EL (cell line): ENCODE data around the gene CLHC1.
"Not testable (repeated sequence)": the region's sequence is repeated elsewhere in the genome, so short reads cannot be mapped to it uniquely, and the experiment has no call there.

Experiments used
- DNase-seq: peaks from one replicate; pipeline ENCODE4 v3.0.0-alpha.2; 2016

The CLHC1 gene

DNA sequence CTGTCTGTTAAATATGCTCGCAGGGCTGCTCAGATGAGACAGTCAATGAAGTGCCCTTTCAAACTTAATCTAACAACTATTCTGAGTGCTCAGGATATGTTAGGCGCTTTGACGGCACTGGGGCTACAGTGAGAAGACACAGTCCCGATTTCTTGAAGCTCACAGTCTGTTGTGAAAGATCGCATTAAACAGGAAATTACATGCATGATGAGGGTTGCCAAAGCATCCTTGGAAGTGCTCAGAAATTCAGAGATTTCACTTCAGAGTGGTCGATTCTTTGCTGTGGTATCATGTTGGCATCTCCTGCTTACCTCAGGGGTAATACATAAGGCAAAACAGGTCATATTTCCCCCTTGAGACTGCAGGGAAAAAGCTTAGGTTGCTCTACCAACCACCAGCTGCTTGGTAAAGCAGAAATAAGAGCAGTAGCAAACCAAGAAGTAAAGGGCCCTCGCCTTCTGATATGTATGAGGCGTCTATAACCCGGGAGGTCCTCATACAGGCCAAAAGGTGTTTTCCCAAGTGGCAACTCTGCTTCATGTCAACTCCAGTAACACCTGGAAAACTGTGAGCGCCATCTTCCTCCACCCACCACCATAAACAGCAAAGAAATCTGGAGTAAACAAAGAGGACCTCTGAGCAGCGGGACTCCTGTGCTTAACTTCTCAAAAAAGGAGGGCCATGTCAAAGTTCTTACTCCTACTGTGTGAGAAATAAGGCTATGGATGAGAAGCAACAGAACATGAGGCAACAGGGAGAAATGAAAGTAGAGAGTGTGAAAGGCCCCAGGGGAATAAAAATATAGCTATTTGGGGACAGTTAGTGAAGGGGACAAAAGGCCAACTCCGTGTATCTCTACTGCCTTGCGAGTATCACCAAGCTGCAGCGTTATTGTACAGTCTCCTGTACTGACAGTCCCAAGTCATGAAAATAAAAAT, 79.3 kb downstream of the CLHC1 start:
- no peak for DNase-seq

DNA sequence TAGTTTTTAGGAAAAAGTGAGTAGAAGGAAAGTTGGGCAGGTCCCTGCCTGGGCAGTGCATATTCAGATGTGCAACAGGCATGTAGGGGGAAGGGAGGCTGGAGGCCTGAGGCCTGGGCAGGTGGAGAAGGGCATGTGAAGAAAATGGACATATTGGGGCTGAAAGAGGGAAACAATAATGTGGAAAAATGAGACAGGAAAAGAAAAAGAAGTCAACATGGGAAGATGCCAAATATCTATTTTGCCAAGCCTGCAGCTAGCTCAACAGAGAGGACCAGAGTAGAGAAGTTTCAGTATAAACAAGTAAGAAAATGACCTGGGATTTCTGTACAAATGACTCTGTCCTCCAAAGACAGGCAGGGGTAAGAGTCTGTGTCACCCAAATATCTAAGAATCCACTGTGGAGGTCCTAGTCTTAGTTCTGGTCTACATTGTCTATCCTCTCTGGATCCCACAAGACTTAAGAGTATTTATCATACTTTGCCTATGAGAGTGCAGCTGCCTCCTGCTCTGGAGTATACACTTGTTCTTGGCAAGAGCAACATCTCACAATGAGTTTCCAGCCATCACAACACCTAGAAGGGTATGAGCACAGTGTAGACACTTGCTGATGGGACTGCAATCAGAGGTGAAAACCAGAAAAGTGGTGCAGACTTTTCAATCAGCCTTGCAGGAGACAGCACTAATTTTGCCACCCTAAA, 80.2 kb downstream of the CLHC1 start:
- DNase-seq = no peak

DNA sequence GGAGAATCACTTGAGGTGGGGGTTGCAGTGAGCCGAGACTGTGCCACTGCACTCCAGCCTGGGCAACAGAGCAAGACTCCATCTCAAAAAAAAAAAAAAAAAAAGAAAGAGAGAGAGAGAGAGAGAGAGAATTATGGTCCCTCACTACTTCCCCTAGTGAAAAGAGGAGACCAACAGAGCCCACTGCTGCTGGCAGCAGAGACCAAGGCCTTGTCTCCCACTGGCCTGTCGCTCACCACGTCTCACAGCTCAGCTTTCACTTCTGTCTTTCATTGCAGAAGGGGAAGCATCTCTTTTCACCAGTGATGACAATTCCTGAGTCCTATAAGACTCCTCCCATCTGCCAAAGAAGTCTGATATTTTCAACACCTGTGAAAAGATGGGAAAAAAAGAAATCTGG, 81.3 kb downstream of the CLHC1 start:
- DNase-seq = no peak

DNA sequence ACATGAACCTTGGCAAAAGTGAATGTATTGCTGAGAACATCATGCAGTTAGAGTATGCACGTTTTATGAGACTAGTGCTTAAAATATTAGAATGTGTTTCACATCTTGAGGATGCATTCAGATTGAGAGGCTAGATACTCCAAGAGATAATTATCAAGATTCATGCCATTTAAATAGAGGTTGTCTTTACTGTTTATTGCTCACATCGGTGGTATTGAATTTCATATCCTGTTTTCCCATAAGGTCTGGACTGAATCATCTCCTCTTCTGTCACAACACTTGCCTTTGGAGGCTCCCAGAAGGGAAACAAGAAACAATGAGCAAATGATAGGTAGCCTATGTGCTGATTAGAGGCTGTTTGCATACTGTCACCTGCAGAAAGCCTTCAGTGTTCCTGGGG, 83.8 kb downstream of the CLHC1 start:
- peak; percentile 74 for DNase-seq

DNA sequence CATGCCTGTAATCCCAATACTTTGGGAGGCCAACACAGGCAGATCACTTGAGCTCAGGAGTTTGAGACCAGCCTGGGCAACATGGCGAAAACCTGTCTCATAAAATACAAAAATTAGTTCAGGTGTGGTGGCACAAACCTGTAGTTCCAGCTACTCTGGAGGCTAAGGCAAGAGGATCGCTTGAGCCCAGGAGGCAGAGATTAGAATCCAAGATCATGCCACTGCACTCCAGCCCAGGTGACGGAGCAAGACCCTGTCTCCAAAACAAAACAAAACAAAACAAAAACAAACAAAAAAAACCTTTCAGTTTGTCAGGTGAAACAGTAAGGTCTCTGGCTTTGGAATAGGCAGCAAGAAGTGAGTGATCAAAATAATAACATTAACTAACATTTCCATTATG, 84.6 kb downstream of the CLHC1 start:
- no peak for DNase-seq

DNA sequence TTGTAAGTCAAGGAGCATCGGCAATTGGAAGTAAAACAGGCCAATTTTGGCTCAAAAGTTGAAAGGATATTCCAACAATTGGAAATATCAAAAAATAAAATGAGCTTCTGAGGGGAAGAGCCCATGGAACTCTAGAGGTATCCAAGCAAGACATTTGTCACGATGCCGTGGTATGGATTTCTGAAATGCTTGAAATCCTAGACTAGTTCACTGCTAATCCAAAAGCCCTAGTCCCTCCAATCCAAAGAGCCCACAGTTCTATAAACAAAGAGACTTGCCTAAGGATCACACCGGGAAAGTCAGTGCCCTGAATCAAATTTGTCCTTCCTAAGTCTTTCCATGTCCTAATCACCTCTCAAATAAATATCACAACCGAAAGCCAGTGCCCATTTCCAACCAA, 85.1 kb downstream of the CLHC1 start:
- DNase-seq = no peak

DNA sequence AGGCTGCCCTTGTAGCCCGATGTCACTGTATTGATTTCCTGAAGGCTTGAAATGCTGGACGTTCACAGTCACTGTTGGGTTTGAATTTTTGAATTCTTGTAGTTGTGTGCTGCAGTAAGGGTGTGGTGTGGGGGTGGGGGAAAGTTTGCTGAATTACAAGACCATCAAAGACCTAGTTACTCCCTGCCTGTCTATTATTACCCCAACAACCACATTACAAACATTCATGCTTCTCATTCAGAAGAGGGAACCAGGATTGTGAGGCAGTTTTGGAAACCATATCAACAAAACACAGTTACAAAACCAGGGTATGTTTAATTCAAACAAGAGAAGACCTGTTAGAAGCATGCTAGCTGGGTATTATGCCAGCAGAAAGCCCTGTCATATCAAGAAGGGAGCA, 85.8 kb downstream of the CLHC1 start:
- no peak for DNase-seq

DNA sequence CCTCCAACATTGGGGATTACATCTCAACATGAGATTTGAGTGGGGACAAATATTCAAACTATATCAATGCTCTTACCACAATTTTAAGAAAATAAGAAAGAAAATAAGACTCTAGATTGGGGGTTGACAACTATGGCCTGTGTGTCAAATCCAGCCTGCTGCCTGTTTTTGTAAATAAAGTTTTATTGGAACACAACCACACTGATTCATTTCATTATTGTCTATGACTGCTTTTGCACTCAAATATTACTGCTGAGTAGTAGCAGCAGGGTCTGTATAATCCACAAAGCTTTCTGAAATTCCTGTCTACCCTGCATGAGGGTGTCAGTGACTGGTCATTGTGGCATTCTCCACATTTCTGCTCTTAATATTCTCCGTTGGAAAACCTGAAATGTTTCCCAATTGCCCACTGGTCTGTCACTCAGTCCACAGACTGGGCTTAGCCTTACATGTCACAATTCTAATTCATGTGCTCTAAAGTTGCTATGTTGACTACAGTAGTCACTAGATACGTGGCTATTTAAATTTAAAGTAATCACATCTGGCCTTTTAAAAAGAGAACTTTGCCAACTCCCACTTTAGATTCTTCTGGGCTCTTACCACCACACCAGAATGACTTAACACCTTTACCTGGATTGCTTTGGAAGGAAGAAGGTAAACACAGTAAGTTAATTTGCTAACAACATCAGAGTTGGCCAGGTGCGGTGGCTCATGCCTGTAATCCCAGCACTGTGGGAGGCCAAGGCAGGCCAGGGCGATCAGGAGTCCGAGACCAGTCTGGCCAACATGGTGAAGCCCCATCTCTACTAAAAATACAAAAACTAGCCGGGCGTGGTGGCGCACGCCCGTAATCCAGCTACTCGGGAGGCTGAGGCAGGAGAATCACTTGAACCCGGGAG, 86.9 kb downstream of the CLHC1 start:
- DNase-seq = no peak

DNA sequence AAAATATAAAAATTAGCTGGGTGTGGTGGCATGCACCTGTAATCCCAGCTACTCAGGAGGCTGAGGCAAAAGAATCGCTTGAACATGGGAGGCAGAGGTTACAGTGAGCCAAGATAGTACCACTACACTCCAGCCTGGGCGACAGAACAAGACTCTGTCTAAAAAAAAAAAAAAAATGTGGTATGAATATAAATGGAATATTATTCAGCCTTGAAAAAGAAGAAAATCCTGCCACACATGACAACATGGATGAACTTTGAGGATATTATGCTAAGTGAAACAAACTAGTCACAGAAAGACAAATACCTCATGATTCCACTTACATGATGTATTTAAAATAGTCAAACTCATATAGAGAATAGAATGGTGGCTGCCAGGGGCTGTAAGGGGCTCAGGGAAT, 88.4 kb downstream of the CLHC1 start:
- not testable (repeated sequence) for DNase-seq

DNA sequence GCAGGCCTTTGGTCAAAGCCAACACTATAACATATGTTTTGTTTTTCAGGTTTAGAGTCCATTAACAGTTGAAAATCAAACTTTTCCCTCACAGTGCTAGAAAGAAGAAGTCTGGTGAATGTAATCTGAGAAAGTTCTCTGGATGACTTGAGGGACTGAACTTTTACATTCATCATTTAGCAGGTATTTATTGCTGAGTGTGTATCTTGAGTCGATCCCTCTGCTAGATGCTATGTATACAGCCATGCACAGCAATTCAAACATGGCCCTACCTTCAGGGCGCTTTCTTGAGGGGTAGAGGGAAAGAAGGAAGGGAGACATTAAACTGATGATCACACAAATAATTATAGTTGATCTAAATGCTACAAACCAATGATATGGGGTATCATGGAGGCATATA, 89.6 kb downstream of the CLHC1 start:
- DNase-seq = no peak

DNA sequence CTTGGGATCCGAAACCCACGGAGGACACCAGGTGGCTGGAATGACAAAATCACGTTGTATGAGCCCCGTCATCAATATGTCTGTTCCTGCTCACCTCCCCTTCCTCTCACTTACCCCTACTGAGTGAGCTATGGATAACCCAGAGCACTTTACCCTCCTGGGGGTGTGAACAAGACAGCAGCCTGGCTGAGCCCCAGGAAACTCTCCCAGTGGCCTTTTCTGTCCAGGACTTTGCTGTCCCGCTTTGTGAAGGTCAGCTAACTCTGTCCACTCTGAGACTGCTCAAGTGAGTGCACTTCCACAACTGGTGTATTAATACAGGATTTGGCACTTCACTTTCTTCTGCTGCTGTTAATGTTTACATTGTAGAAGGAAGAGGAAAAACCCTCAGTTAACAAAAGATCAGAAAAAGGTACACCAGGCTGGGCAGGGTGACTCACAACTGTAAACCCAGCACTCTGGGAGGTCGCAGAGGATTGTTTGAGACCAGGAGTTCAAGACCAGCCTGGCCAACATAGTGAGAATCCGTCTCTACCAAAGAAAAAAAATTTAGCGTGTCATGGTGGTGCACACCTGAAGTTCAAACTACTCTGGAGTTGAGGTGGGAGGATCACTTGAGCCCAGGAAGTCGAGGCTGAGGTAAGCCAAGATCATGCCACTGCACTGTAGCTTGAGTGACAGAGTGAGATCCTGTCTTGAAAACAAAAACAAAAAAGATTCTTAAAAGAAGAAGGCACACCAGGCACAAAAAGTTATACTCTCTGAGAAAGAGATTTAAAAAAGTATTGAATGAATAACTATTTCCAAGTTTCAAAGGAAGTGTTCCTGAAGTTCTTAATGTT, 90.3 kb downstream of the CLHC1 start:
- no peak for DNase-seq

DNA sequence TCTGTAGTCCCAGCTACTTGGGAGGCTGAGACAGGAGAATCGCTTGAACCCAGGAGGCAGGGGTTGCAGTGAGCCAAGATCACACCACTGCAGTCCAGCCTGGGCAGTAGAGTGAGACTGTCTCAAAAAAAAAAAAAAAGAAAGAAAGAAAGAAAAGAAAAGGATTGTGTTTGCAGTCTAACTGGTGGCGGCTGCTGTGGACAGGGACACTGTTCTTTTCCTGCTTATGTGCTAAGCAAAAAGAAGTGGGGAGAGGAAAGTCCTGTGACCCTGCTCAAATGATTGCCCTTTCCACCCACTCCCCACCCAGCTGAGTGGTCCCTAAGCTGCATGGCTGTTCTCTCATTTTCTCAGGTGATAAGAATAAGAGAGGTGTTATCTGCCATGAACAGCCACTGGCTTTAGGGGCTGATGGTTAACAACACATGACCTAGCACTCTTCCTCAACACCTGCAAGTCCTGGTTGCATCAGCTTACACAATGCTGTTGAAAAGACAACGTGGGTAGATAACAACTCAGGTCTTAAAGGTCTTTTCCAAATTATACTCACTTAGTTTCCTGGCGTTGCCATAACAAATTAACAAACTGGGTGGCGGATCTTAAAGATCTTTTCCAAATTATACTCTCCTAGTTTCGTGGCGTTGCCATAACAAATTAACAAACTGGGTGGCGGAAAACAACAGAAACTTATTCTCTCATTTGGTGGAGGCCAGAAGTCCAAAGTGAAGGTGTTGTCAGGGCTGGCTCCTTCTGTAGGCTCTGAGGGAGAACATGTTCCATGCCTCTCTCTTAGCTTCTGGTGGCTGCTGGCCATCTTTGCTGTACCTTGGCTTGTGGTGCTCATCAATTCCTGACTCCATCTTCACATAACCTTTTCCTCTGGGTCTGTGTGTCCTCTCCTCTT, 91.5 kb downstream of the CLHC1 start:
- DNase-seq = no peak

DNA sequence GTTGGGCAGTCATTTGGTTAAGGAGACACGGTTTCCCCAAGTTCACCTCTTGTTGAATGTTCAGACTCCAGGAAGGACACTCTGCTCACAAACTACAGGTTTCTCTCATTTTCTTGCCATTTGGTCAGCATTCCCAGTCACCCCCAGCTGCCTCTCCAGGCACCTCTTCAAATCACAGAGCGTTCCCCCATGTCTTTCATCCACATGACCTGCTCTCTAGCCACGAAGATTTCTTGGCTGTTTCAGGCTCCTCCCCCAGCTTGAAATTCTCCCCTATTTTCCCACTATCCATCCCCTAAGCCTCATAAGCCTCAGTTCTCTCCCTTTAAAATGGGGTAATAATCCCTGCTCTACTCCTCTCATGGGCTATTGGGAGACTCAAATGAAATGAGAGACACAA, 92.8 kb downstream of the CLHC1 start:
- no peak for DNase-seq

DNA sequence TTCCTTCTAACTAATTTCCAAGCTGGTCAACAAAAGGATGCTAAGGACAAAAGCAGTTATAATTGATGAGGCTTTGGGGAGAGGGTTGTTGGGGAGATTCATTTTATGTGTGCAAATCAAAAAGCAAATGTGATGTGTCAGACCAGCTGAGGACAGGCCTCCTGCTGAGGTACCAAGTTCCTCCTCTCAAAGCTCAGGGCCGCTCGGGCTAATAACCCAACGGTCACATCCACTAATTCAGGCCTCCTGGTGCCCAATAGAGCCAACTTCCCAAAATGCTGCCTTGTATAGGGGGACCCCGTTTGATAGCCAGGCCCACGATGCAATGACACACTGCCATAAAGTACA, 93.2 kb downstream of the CLHC1 start:
- DNase-seq = no peak

DNA sequence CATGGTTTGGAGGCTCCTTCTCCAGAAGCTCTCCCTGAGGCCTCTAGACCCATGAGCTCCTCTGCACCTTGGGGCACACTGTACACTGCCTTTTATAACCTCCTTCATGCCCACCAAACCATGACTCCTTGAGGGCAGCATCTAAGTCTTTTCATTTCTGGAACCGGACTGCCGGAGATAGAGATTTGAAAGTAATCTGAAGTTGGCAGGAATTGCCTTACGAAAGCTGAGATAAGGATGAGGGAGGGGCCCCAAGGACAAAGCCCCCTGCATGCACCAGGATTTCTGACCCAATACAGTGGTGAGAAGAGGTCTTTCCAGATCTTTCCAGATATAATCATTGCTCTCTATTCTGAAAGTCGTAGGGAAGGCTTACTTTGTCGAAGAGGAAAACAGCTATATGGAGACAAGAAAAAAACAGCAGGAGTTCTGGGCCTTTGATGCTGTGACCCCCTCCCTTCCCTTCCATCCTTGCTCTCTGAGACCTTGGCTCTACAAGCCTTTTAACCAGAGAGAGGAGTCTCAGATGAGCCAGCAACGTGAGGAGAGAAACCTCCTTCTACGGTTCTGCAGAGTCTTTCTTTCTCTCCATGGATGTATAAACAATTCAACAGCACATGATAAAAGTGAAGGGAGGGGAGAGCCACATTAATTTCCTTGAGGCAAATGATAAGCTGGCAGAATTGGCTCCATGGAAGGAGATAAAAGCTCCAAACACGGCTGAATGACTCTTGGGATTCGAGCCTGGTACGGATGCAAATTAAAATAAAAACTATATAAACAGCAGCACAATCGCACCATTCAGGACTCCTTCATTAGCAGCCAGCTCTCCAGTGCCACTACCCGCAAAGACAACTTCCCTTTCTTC, 93.8 kb downstream of the CLHC1 start:
- DNase-seq = no peak

DNA sequence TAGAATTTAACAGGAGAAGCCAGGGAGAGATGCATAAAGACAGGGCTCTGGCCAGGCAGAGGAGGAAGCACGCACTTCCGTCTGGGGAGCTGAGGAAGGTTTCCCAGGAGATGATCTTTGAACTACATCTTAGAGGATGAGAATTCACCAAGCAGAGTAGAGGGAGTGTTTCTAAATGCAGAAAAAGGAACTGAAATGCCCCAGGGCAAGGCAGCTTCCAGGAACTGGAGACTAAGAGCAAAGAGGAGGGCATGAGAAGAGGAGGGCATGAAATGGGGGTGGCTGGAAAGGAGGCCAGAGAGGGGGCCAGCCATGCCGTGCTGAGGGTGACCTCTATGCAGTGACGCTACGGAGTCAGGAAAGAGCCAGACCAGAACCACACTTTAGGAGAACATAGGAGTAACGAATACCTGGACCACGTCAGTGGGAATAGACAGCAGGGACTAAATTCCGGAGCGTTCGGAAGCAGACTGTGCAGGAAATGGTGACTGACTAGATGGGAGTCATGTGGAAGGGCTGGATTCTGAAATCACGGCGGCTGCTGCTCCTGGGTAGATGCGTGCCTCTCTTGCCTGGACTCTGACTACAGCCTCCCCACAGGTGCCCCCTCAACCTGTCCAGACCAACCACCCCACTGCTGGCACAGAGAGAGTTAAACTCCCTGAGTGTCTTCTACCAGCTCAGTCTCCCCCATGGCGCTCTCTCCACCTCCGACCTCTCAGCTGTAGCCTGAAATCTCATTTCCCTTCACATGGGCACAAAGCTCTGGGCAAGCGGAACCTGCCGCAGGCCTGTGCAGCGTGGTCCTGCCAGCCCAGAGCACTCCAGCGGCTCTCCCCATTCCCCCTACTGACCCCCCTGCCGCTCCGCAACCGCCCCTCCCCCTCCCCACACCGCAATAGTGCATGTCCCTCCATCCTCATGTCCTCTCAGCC, 94.8 kb downstream of the CLHC1 start:
- no peak for DNase-seq

DNA sequence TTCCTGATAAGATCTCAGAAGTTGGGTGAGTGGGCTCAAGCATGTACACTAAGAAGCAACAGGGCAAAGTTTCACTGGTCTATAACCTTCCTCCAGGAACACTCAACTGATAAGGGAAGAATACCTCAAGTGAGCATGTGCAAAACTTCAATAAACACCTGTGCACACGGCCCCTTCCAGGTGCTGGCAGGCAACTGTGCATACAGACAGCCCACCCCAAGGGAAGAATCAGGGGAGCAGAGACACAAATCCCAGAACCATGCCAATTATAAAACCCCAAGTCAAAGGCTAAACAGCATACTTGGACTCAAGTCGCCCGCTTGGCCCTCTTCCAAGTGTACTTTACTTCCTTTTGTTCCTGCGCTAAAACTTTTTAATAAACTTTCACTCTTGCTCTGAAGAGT, 96.0 kb downstream of the CLHC1 start:
- no peak for DNase-seq

DNA sequence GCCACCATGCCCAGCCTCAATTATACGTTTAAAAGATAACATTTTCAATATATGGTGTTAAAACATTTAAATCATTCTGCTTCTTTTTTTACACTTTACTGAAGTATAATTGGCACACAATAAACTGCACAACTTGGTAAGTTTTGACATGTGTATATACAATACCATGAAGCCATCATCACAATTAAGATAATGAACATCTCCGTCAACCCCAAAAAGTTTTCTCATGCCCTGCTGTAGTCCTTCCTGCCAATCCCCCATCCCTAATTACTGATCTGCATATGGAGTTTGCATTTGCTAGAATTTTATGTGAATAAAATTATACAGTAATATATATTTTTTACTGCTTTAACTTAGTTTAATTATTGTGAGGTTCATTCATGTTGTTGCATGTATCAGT, 96.6 kb downstream of the CLHC1 start:
- DNase-seq = no peak

DNA sequence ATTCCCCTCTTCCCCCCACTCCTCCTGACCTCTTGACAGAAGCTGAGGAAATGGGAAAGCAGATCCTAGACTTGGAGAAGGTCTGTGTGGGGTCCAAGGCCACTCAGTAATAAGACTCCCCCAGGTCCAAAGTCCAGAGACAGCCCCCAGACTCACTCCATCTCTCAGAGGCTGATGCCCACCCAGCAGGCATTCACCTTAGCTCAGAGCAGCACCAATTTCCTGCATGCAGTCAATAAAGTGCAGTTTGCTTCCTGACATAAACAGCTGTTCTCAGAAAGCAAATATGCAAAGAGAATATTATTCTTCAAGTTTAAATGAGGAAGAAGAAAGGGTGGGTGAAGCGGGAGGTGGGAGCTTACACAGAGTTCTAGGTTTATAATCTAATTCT, 97.8 kb downstream of the CLHC1 start:
- DNase-seq = no peak
